Measurements from ENCODE around the gene MED1. TPM values are rescaled to one million over a fixed set of nuclear protein-coding genes. Genes with fewer than 3 reads are reported as not detected.

MED1 gene
- total and polyA plus RNA-seq, 2 donors (not counting 1 experiment from before 2014, with no cell fraction given) = 28.4 to 32.3 TPM

DNA sequence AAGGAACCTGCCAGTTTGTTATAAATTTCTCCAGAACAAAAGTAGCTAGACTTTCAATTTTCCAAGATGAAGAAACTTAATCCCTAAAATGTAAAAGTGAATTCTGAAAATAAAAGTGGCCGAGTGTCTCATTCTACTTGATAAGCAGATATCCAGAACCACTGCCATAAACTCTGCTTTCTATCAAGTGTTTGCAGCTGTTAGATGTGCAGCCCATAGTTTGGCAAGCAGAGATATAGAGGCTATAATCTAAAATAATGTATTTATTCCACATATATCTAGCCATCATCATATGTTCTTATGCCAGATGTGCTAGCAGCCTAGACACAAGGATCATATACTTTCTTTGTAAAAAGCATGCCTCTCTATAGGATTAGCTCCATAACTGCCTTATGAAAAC lies 34.9 kb downstream of the MED1 start:
- Histone ChIP-seq H3K27ac (ENCODE audit: insufficient read depth, low read length) (no peak overlapping the region), H3K79me2 (ENCODE audit: control insufficient read depth, insufficient read depth, low read length) (no peaks in the 10 kb centered on the region), H3K27me3 (ENCODE audit: control insufficient read depth, insufficient read depth, low read length) (no peaks in the 10 kb centered on the region), H3K4me1 (ENCODE audit: control insufficient read depth, extremely low read depth, insufficient read depth, low read length) (no peaks in the 10 kb centered on the region), H3K36me3 (ENCODE audit: control insufficient read depth, insufficient read depth, low read length) (peaks cover 8% of the 10 kb centered on the region), H3K9me3 (ENCODE audit: control insufficient read depth, insufficient read depth, low read depth, low read length) (no peaks in the 10 kb centered on the region), H4K20me1 (ENCODE audit: control insufficient read depth, extremely low read depth, insufficient read depth, low read length) (no peaks in the 10 kb centered on the region), H3K4me2 (ENCODE audit: extremely low read depth, insufficient read depth, low read length) (no peak overlapping the region), H3K9ac (ENCODE audit: insufficient read depth, low read length) (no peak overlapping the region), H2AFZ (ENCODE audit: low read length) (no peak overlapping the region), H3K4me3 (replicated peaks in 1 of 4; ENCODE audit: control extremely low read depth in 1 of 4, insufficient read depth in 1 of 4, low read depth in 3 of 4, low read length in 4 of 4) (no peak overlapping the region)
- DNase-seq (ENCODE audit: low read depth in 2 of 2) = no peak
- no peak for TF ChIP-seq CTCF (conservative IDR thresholded peaks at IDR 0.05 in 1 of 2, IDR thresholded peaks at IDR 0.05 in 1 of 2; ENCODE audit: low read depth in 1 of 2, low read length in 2 of 2)
- no peak for TF ChIP-seq EZH2 (IDR thresholded peaks at IDR 0.05; ENCODE audit: low read length, missing control alignments)

DNA sequence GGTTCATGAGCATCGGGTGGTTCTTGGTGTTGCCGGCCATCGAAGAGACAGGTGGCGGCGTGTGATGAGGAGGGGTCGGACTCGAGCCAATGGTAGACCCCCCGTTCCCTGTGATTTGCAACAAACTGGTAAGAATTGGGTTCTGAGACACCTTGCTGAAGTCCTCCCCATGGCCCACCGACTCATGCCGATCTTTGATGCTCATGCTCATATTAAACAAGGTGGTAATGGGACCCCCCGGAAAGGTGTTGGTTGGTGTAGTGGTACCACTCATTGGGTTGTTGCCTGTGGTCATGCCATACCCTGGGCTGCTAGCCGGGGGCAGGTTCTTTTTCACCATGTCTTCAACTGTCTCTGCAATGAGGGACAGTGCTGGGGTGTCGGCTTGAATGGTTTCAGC lies 40.8 kb downstream of the MED1 start:
- H3K36me3 ChIP-seq (ENCODE audit: control insufficient read depth, insufficient read depth, low read length) = peaks cover 17% of the 10 kb centered on the region
- no peak overlapping the region for H3K4me3 ChIP-seq (replicated peaks in 1 of 4; ENCODE audit: control extremely low read depth in 1 of 4, insufficient read depth in 1 of 4, low read depth in 3 of 4, low read length in 4 of 4)

DNA sequence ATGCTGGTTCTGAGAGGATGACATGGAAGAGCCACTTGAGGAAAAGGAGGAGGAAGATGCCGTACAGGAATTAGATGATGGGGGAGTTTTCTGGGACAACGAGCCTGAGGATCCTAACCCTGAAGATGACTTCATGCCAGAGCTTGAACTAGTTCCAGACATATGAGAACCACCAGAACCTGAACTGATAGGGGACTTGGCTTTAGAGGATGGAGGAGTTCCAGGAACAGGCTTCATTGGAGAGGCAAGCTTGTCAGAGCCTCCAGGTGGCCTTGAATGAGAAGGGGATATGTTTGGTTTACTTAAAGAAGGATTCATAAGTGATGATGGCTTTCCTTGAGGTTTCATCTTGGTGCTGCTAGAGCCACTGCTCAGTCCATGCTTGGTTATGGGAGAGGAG lies 42.7 kb downstream of the MED1 start:
- no peak for DNase-seq (ENCODE audit: low read depth in 2 of 2)

More for the DNA sequence above, 40.8 kb downstream of the MED1 start:
- H3K27me3 ChIP-seq (ENCODE audit: control insufficient read depth, insufficient read depth, low read length) = no peaks in the 10 kb centered on the region
- H3K9me3 ChIP-seq (ENCODE audit: control insufficient read depth, insufficient read depth, low read depth, low read length) = no peaks in the 10 kb centered on the region
- DNase-seq (ENCODE audit: low read depth in 2 of 2) = no peak
- no peak overlapping the region for H3K4me2 ChIP-seq (ENCODE audit: extremely low read depth, insufficient read depth, low read length)
- no peak overlapping the region for H2AFZ ChIP-seq (ENCODE audit: low read length)
- no peaks in the 10 kb centered on the region for H3K79me2 ChIP-seq (ENCODE audit: control insufficient read depth, insufficient read depth, low read length)
- H4K20me1 ChIP-seq (ENCODE audit: control insufficient read depth, extremely low read depth, insufficient read depth, low read length) = no peaks in the 10 kb centered on the region
- no peak overlapping the region for H3K9ac ChIP-seq (ENCODE audit: insufficient read depth, low read length)
- TF ChIP-seq CTCF (conservative IDR thresholded peaks at IDR 0.05 in 1 of 2, IDR thresholded peaks at IDR 0.05 in 1 of 2; ENCODE audit: low read depth in 1 of 2, low read length in 2 of 2) (no peak), EZH2 (IDR thresholded peaks at IDR 0.05; ENCODE audit: low read length, missing control alignments) (no peak)
- H3K4me1 ChIP-seq (ENCODE audit: control insufficient read depth, extremely low read depth, insufficient read depth, low read length) = peaks cover 6% of the 10 kb centered on the region
- H3K27ac ChIP-seq (ENCODE audit: insufficient read depth, low read length) = no peak overlapping the region

More for the DNA sequence above, 42.7 kb downstream of the MED1 start:
- no peaks in the 10 kb centered on the region for H3K79me2 ChIP-seq (ENCODE audit: control insufficient read depth, insufficient read depth, low read length)
- no peak overlapping the region for H3K4me2 ChIP-seq (ENCODE audit: extremely low read depth, insufficient read depth, low read length)
- no peak overlapping the region for H3K27ac ChIP-seq (ENCODE audit: insufficient read depth, low read length)
- H3K4me1 ChIP-seq (ENCODE audit: control insufficient read depth, extremely low read depth, insufficient read depth, low read length) = peaks cover 14% of the 10 kb centered on the region
- no peak overlapping the region for H3K9ac ChIP-seq (ENCODE audit: insufficient read depth, low read length)
- H2AFZ ChIP-seq (ENCODE audit: low read length) = no peak overlapping the region
- H3K27me3 ChIP-seq (ENCODE audit: control insufficient read depth, insufficient read depth, low read length) = no peaks in the 10 kb centered on the region
- H4K20me1 ChIP-seq (ENCODE audit: control insufficient read depth, extremely low read depth, insufficient read depth, low read length) = no peaks in the 10 kb centered on the region
- no peak for TF ChIP-seq CTCF (conservative IDR thresholded peaks at IDR 0.05 in 1 of 2, IDR thresholded peaks at IDR 0.05 in 1 of 2; ENCODE audit: low read depth in 1 of 2, low read length in 2 of 2)
- TF ChIP-seq EZH2 (IDR thresholded peaks at IDR 0.05; ENCODE audit: low read length, missing control alignments) = no peak
- peaks cover 14% of the 10 kb centered on the region for H3K36me3 ChIP-seq (ENCODE audit: control insufficient read depth, insufficient read depth, low read length)
- H3K9me3 ChIP-seq (ENCODE audit: control insufficient read depth, insufficient read depth, low read depth, low read length) = no peaks in the 10 kb centered on the region
- no peak overlapping the region for H3K4me3 ChIP-seq (replicated peaks in 1 of 4; ENCODE audit: control extremely low read depth in 1 of 4, insufficient read depth in 1 of 4, low read depth in 3 of 4, low read length in 4 of 4)

Data from fibroblast of lung (primary cell).